Right atrium auricular region (tissue), 2 donors: ENCODE results near the gene ERVW-1. TPM values are rescaled to one million over a fixed set of nuclear protein-coding genes. Genes with fewer than 3 reads are reported as not detected.
"Not testable (repeated sequence)": the region's sequence is repeated elsewhere in the genome, so short reads cannot be mapped to it uniquely, and the experiment has no call there.

Experiments
- DNase-seq: peaks from one replicate; pipeline ENCODE4 v3.0.0-alpha.2; 2019; ENCODE audit warnings: low spot score
- H3K27ac ChIP-seq, 2 donors: fragments of 200-600 bp; sonication (generic); 1 replicate in 1 of 2; 2 replicates in 1 of 2; pipeline ENCODE4 v1.5.1; 2016 to 2019
- H3K27me3 ChIP-seq, 2 donors: fragments of 200-600 bp; sonication (generic); one replicate each; pipeline versions ENCODE4 v1.5.1 to v1.6.0; 2017 to 2019
- H3K36me3 ChIP-seq: fragments of 200-600 bp; sonication (generic); one replicate; pipeline ENCODE4 v1.5.1; 2016
- H3K4me1 ChIP-seq, 2 donors: fragments of 200-600 bp; sonication (generic); one replicate each; pipeline versions ENCODE4 v1.5.1 to v1.6.0; 2017 to 2019
- H3K4me3 ChIP-seq, 2 donors: fragments of 200-600 bp; sonication (generic); 1 replicate in 1 of 2; 2 replicates in 1 of 2; pipeline ENCODE4 v1.5.1; 2017 to 2019; ENCODE audit warnings: mild to moderate bottlenecking in 1 of 2, moderate library complexity in 1 of 2
- H3K9me3 ChIP-seq, 2 donors: fragments of 200-600 bp; sonication (generic); one replicate each; pipeline ENCODE4 v1.5.1; 2019
- total RNA-seq, 2 donors: library from RNA; depleted of rRNA; stranded (reverse); fragments of >200 nt; gene quantifications; one replicate each; pipeline ENCODE4 v1.1.0, GENCODE V29; 2016
- TF ChIP-seq, protein P1 (sequence below), 2 donors: fragments of 200-600 bp; sonication (generic); IDR thresholded peaks; one replicate each; pipeline ENCODE4 v1.5.1; 2019; ENCODE audit warnings: antibody characterized with exemption in 2 of 2

The ERVW-1 gene
- total RNA-seq, 2 donors from 2014 or later, result not detected

DNA sequence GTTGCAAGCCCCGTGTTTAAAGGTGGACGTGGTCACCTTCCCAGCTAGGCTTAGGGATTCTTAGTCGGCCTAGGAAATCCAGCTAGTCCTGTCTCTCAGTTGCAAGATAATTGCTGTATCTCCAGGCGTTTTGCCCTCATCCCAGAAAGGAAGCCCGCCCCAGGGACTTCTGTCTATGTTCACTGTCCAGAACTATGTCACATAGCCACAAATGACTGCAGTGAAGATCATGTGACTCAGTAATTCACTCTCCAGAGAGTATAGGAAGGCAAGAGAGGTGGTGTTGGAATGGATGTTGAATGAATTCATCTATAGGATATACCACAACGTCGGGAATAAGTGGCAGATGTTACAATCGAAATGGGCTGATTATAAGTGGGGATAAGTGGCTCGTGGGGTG, 349 bp upstream of the ERVW-1 start:
- no peaks in the 10 kb centered on the region for H3K9me3 ChIP-seq
- no peaks in the 10 kb centered on the region for H3K27me3 ChIP-seq
- H3K36me3 ChIP-seq, result peaks cover 17% of the 10 kb centered on the region
- no peak overlapping the region for H3K27ac ChIP-seq
- H3K4me1 ChIP-seq, result no peaks in the 10 kb centered on the region
- DNase-seq, result no peak
- TF ChIP-seq, protein P1, sequence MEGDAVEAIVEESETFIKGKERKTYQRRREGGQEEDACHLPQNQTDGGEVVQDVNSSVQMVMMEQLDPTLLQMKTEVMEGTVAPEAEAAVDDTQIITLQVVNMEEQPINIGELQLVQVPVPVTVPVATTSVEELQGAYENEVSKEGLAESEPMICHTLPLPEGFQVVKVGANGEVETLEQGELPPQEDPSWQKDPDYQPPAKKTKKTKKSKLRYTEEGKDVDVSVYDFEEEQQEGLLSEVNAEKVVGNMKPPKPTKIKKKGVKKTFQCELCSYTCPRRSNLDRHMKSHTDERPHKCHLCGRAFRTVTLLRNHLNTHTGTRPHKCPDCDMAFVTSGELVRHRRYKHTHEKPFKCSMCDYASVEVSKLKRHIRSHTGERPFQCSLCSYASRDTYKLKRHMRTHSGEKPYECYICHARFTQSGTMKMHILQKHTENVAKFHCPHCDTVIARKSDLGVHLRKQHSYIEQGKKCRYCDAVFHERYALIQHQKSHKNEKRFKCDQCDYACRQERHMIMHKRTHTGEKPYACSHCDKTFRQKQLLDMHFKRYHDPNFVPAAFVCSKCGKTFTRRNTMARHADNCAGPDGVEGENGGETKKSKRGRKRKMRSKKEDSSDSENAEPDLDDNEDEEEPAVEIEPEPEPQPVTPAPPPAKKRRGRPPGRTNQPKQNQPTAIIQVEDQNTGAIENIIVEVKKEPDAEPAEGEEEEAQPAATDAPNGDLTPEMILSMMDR (IDR thresholded peaks at IDR 0.05), result no peak
- no peak overlapping the region for H3K4me3 ChIP-seq

- H3K27me3 ChIP-seq, H3K9me3 ChIP-seq, H3K27ac ChIP-seq, H3K4me3 ChIP-seq, H3K4me1 ChIP-seq, DNase-seq: not testable (repeated sequence)
- H3K36me3 ChIP-seq, result peaks cover 17% of the 10 kb centered on the region
These were observed 1.7 kb downstream of the ERVW-1 start for GRCh38 chr7:92475851-92476590.

GRCh38 chr7:92475261-92475770, 2.4 kb downstream of the ERVW-1 start:
- H3K4me1 ChIP-seq, DNase-seq, H3K27me3 ChIP-seq, H3K27ac ChIP-seq, H3K4me3 ChIP-seq, H3K9me3 ChIP-seq: not testable (repeated sequence)
- H3K36me3 ChIP-seq, result peaks cover 17% of the 10 kb centered on the region

- peaks cover 17% of the 10 kb centered on the region for H3K36me3 ChIP-seq
- H3K27ac ChIP-seq, DNase-seq, H3K4me1 ChIP-seq, H3K4me3 ChIP-seq, H3K9me3 ChIP-seq, H3K27me3 ChIP-seq: not testable (repeated sequence)
These were observed 3.8 kb downstream of the ERVW-1 start for GRCh38 chr7:92473989-92474388.

DNA sequence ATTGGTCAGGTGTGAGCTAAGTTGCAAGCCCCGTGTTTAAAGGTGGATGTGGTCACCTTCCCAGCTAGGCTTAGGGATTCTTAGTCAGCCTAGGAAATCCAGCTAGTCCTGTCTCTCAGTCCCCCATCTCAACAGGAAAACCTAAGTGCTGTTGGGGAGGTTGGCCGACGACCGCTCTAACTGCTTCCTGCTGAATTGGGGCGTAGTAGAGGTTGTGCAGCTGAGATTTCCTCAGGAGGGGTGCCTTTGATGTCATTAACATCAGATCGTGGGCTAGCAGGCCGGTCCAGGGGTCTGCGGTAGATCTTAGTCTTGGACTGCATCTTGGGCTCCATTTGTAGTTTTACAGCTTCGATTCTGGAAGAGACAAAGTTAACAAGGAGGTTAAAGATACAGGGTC, 9.2 kb downstream of the ERVW-1 start:
- H3K4me1 ChIP-seq, H3K4me3 ChIP-seq, H3K27me3 ChIP-seq, DNase-seq, H3K9me3 ChIP-seq, H3K27ac ChIP-seq: not testable (repeated sequence)
- H3K36me3 ChIP-seq, result peaks cover 14% of the 10 kb centered on the region

- H3K4me1 ChIP-seq, result no peaks in the 10 kb centered on the region
- no peak for DNase-seq
- no peak overlapping the region for H3K27ac ChIP-seq
- no peaks in the 10 kb centered on the region for H3K27me3 ChIP-seq
- TF ChIP-seq, protein P1 (IDR thresholded peaks at IDR 0.05), result no peak
- peaks cover 14% of the 10 kb centered on the region for H3K36me3 ChIP-seq
- H3K9me3 ChIP-seq, result no peaks in the 10 kb centered on the region
- no peak overlapping the region for H3K4me3 ChIP-seq
These were observed 11.1 kb downstream of the ERVW-1 start for GRCh38 chr7:92466682-92467081.

- Histone ChIP-seq H3K27ac (no peak overlapping the region), H3K36me3 (peaks cover 14% of the 10 kb centered on the region), H3K4me3 (no peak overlapping the region), H3K27me3 (no peaks in the 10 kb centered on the region), H3K4me1 (no peaks in the 10 kb centered on the region), H3K9me3 (no peaks in the 10 kb centered on the region)
- TF ChIP-seq, protein P1 (IDR thresholded peaks at IDR 0.05), result no peak
- DNase-seq, result no peak
These were observed 13.2 kb downstream of the ERVW-1 start for GRCh38 chr7:92464515-92464914.

GRCh38 chr7:92462560-92462959, 15.2 kb downstream of the ERVW-1 start:
- DNase-seq, result no peak
- Histone ChIP-seq H3K9me3 (no peaks in the 10 kb centered on the region), H3K27me3 (no peaks in the 10 kb centered on the region), H3K4me1 (no peaks in the 10 kb centered on the region), H3K4me3 (no peak overlapping the region), H3K36me3 (peaks cover 17% of the 10 kb centered on the region), H3K27ac (no peak overlapping the region)
- TF ChIP-seq, protein P1 (IDR thresholded peaks at IDR 0.05), result no peak
